Activated naive CD4-positive, alpha-beta T cell treated with anti-CD3 and anti-CD28 coated beads for 36 hours (primary cell): ENCODE data around the gene PNCK. TPM values are rescaled to one million over a fixed set of nuclear protein-coding genes. Genes with fewer than 3 reads are reported as not detected.

Source experiments
- CTCF ChIA-PET: fragments of 350-600 bp; sonication (Branson Sonifier 250); formaldehyde crosslinking; loops from one replicate; lab custom pipeline; 2021; ENCODE audit warnings: antibody characterized with exemption; lab: Charles Lee
- DNase-seq: peaks from one replicate; pipeline ENCODE4 v3.0.0-alpha.2; 2020
- H3K27ac Mint-ChIP-seq: one replicate; pipeline ENCODE4 v1.8.0; 2021; ENCODE audit warnings: mild to moderate bottlenecking, mixed read lengths
- H3K27me3 Mint-ChIP-seq: one replicate; pipeline ENCODE4 v1.8.0; 2021; ENCODE audit warnings: low read depth, mixed read lengths
- H3K36me3 Mint-ChIP-seq: one replicate; pipeline ENCODE4 v1.8.0; 2021; ENCODE audit warnings: low read depth, mixed read lengths
- H3K4me1 Mint-ChIP-seq: one replicate; pipeline ENCODE4 v1.8.0; 2021; ENCODE audit warnings: low read depth, mixed read lengths
- H3K4me3 Mint-ChIP-seq: one replicate; pipeline ENCODE4 v1.8.0; 2021; ENCODE audit warnings: mild to moderate bottlenecking, moderate library complexity, mixed read lengths
- H3K9me3 Mint-ChIP-seq: one replicate; pipeline ENCODE4 v1.8.0; 2021; ENCODE audit warnings: mixed read lengths
- intact Hi-C: fragments of 100-400 bp; cut with micrococcal nuclease; formaldehyde crosslinking; loops from one replicate; pipeline ENCODE4 v1.15.1; 2023
- total RNA-seq, 2 experiments: library from RNA; stranded (reverse); gene quantifications; one replicate each; pipeline ENCODE4 v1.2.3, GENCODE V29; 2021

The PNCK gene
- total RNA-seq, 2 experiments from 2014 or later, result 0.26 to 0.30 TPM

DNA sequence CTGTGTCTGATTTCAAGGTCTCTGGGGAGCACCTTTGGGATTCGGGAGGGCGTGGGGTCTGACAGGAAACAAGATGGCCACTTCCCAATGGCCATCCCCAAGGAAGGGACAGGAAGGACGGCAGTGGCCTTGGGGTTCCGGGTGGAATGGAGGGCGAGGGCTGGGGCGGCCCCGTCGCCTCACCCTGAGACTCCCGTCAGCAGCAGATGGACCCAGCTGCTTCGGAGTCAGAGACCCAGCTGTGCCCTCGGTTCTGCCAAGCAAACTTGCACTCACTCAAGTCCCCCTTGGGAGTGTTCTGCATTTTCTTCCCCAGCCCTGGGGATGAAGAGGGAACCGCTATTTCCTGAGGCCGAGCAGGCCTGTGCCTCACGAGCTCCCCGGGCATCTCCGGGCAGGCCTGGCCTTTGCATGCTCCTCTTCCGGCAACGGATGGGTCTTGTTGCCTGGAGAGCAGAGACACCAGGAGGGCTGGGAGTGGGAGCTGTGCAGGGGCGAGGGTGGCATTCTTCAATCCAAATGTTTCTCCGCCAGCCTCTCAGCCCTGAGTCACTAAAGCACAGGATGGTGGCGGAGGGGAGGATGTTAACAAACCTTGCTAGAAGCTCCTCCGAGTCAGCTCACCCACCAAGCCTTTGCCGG, 33.4 kb downstream of the PNCK start:
- H3K27me3 Mint-ChIP-seq, result peaks cover 21% of the 10 kb centered on the region
- no peaks in the 10 kb centered on the region for H3K9me3 Mint-ChIP-seq
- no peak overlapping the region for H3K27ac Mint-ChIP-seq
- no peak for DNase-seq
- no peak overlapping the region for H3K4me3 Mint-ChIP-seq
- CTCF ChIA-PET, result interaction anchor here (0.7 kb wide), 1 partner anchor 31 kb away, joined by 3 read pairs; no protein-coding TSS in a partner anchor
- H3K36me3 Mint-ChIP-seq, result no peaks in the 10 kb centered on the region
- intact Hi-C loops, result no loop called here
- H3K4me1 Mint-ChIP-seq, result peaks cover 9% of the 10 kb centered on the region

DNA sequence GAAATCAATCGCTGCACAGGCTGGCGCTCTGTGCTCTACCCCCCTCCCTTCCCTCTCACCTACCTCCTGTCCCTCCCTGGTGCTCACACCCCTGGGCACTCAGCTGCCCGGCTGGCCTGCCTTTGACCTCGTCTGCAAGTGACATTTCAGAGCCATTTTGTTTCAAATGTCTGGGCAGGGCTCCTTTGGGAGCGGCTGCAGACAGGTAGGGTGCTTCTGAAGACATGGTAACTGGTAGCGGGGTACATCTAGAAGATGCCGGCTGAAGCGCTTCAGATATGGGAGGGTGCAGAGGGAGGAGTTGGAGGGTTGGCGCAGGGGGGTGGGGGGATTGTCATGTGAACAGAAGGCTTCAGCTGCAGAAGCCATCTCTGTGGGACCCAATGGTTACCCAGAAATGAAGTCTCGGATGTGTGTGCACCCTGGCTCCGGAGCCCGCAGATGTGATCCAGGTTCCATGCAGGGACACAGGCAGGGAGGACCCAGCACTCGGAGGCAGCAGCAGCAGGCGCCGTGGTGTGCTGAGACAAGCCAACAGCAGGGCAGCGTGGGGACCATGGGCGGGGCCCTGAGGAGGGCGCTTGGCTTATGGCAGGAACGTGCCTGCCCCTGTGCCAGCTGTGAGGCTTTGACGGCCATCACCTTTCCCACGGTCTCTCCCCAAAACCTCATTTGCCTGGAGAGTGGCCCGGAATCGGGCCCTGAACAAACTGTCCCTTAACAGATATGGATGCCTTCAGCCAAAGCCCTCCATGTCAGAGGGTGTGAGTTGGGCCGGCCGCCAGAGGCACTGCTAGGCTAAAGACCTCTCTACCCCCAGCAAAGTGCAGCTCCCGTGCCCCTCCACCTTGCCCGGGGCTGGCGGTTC, 34.2 kb downstream of the PNCK start:
- Mint-ChIP-seq H3K9me3 (no peaks in the 10 kb centered on the region), H3K4me3 (no peak overlapping the region), H3K36me3 (no peaks in the 10 kb centered on the region), H3K27ac (no peak overlapping the region), H3K4me1 (peaks cover 9% of the 10 kb centered on the region), H3K27me3 (peaks cover 14% of the 10 kb centered on the region)
- no peak for DNase-seq
- CTCF ChIA-PET, result no interaction called here
- intact Hi-C loops, result no loop called here

DNA sequence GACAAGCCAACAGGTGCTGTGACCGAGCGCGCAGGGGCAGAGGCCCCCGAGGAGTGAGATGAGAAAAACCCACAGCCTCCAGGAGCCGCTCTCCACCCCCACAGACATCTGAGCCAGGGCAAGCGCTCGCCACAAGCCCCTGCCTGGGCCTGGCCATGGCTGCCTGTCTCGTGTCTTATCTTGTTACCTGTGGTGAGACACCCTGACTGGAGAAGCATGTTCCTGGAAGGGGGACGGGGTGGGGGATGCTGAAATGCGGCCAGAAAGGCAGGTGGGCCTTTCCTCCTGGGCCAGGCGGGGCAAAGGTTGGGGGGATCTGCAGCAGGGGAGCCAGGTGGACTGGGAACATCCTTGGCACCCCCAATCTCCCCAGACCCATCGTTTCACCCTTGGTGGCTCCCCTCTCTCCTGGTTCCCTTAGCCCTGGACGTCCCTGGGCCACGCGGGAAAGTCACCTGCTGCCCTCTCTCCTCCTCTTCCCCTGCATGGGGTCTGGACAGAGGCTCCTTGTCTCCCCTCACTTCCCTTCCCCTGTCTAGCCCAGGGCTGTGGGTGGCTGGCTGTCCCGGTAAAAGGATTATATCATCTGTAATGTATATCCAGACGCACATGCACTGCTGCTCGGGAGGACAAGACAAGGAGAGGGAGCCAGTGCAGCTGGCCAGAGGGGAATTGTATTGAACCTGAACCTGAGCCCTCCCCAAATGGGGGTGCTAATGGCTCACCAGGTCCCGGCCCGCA, 35.0 kb downstream of the PNCK start:
- intact Hi-C loops, result no loop called here

DNA sequence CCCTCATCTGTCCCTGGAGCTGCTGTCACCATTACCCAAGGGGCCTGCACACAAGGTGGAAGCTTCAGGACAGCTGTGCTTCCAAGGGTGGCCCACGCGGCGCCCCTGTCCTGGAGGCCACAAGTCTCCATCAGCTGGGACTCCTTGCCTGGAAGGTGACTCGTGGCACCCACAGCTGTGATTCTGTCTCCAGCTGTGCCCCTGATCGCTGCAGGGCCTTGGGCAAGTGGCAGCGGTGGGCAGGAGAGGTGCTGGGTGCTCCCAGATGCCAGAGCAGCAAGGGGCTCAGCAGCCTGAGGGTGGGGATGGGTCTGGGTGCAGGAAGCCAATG, 35.6 kb downstream of the PNCK start:
- DNase-seq, result no peak

More for the DNA sequence above, 35.0 kb downstream of the PNCK start:
- Mint-ChIP-seq H3K27me3 (peaks cover 13% of the 10 kb centered on the region), H3K4me3 (no peak overlapping the region), H3K27ac (no peak overlapping the region), H3K9me3 (no peaks in the 10 kb centered on the region), H3K4me1 (peaks cover 9% of the 10 kb centered on the region), H3K36me3 (no peaks in the 10 kb centered on the region)
- DNase-seq, result no peak
- CTCF ChIA-PET, result no interaction called here

DNA sequence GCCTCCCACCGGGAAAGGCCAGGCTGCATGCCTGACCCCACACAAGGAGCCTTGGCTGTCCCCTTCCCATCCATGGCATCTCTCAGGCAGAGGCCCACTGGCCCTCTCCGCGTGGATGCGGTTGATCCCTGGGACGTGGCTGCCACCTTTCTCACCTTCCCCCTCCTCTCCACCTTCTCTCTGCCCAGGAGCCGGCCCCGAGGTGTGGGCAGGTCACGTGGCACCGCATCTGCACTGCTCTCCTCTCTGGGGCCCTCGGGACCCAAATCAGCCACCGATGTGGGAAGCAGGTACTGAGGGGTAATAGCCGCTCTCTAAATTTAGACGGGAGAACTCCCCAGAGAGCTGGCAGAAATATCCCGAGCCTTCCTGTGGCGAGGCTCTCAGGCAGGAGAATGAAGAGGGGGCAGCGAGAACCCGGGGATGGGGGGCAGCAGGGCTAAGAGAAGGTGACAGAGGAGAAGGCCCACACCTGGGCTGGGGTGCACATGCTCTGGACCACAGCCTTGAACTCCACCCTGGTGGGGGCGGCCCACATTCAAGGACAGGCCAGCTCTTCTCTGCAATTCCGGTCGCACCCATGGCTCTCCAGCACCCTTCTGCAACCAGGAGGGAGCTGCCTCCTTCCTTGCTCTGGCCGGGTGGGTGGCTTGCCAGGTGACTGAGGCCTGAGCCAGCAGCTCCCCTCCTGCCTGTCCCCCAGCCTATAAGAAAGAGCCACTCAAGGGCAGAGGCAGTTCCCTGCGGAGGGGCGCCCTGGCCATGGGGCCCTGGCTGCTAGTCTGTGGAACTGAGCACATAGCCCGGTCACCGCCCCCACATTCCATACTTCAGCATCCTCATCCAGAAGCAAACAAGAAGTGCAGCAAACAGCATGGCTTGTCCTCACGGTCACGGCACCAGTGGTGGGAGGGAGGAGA, 36.2 kb downstream of the PNCK start:
- intact Hi-C loops, result no loop called here
- Mint-ChIP-seq H3K36me3 (no peaks in the 10 kb centered on the region), H3K9me3 (no peaks in the 10 kb centered on the region), H3K27ac (no peak overlapping the region), H3K4me1 (no peaks in the 10 kb centered on the region), H3K4me3 (no peak overlapping the region), H3K27me3 (peaks cover 8% of the 10 kb centered on the region)
- CTCF ChIA-PET, result interaction anchor here (1.2 kb wide), 1 partner anchor 98 kb away, joined by 7 read pairs; no protein-coding TSS in a partner anchor
- DNase-seq, result no peak

More for the DNA sequence above, 35.6 kb downstream of the PNCK start:
- intact Hi-C loops, result no loop called here
- H3K36me3 Mint-ChIP-seq, result no peaks in the 10 kb centered on the region
- H3K27ac Mint-ChIP-seq, result no peak overlapping the region
- H3K4me1 Mint-ChIP-seq, result peaks cover 4% of the 10 kb centered on the region
- no peak overlapping the region for H3K4me3 Mint-ChIP-seq
- H3K9me3 Mint-ChIP-seq, result no peaks in the 10 kb centered on the region
- CTCF ChIA-PET, result no interaction called here
- peaks cover 12% of the 10 kb centered on the region for H3K27me3 Mint-ChIP-seq

DNA sequence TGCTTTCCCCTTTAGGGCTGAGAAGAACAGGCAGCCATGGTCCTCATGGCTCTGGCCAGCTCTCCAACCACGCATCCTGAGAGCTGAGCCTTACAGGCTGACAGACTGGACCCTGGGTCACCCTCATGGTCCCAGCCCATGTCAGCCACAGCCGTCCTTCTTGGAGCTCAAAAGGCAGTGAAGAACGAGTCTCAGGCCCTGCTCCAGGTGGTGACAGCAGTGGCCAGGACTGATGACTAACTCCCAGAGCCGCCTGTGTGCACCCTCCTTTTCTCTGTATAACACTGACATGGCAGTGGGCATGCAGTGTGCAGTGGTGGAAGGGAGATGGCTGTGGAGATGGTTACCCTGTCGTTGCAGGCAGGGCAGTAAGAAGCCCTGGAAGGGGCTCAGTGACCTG, 36.9 kb downstream of the PNCK start:
- Mint-ChIP-seq H3K27me3 (peaks cover 7% of the 10 kb centered on the region), H3K27ac (no peak overlapping the region), H3K36me3 (no peaks in the 10 kb centered on the region), H3K9me3 (no peaks in the 10 kb centered on the region), H3K4me1 (no peaks in the 10 kb centered on the region), H3K4me3 (no peak overlapping the region)
- intact Hi-C loops, result no loop called here
- no peak for DNase-seq
- CTCF ChIA-PET, result interaction anchor here (1.0 to 1.2 kb wide), 4 partner anchors 20 to 97 kb away, joined by 3 to 7 read pairs (median 4); no protein-coding TSS in a partner anchor

DNA sequence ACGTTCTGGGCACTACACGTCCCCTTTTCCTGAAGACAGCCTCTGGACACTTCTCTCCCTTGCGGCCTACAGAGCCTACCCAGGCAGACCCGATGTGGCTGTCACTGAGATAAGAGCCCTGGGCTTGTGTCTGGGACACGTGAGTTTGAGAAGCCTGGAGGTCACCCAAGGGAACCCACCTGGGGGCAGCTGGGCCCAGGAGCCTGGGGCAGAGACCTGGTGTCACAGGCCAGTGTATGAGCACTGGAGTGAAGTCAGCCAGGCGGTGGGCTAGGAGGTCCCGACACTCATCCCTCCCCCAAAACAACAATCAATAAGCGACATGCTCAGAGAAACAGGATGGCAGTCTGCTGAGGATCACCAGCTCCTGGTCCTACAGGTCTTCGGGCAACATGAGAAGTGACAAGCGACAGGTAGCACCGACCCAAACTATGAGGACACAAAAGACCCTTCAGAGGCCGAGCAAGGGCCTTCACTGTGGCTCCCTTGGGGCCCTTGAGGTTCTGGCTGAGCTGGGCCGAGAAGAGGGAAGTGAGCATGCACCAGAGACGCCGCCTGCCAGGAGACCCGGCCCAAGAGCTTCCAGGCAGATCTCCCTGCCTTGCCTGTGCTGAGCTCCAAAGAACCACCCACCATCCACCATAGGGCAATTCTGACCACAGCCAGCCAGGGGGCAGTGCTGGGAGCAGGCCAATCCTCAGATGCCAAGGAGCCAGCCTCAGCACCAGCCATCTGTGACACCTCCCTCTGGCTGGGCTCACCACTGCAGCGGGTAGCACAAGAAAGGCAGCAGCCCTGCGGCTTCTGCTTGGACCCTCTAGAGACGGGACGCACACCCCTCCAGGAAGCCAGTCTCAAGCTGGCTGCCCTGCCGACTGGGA, 37.6 kb downstream of the PNCK start:
- no peaks in the 10 kb centered on the region for H3K4me1 Mint-ChIP-seq
- H3K36me3 Mint-ChIP-seq, result no peaks in the 10 kb centered on the region
- no peak overlapping the region for H3K4me3 Mint-ChIP-seq
- peak; percentile 35 for DNase-seq
- peaks cover 2% of the 10 kb centered on the region for H3K27me3 Mint-ChIP-seq
- CTCF ChIA-PET, result interaction anchor here (0.7 to 1.2 kb wide), 5 partner anchors 19 to 97 kb away, joined by 3 to 7 read pairs (median 3); no protein-coding TSS in a partner anchor
- intact Hi-C loops, result no loop called here
- H3K27ac Mint-ChIP-seq, result no peak overlapping the region
- H3K9me3 Mint-ChIP-seq, result no peaks in the 10 kb centered on the region

DNA sequence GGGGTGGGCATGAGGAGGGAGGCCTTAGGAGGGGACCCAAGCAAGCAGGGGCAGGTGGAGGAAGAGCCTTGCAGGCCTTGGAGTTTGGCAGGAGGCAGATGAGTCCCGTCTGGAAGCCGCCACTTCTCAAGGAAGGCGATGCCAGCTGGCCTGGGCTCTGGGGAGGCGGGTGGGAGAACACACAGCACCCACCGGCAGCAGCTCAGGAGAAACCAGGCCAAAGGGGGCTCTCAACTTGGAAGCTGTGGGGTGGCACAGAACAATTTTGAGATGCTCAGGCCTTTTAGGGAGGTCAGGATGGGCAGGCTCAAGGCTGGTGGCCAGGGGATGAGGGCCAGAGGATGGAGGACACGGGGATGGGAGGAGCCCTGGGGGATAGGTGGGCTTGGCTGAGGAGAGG, 38.2 kb downstream of the PNCK start:
- H3K27ac Mint-ChIP-seq, result no peak overlapping the region
- H3K4me3 Mint-ChIP-seq, result no peak overlapping the region
- H3K9me3 Mint-ChIP-seq, result no peaks in the 10 kb centered on the region

DNA sequence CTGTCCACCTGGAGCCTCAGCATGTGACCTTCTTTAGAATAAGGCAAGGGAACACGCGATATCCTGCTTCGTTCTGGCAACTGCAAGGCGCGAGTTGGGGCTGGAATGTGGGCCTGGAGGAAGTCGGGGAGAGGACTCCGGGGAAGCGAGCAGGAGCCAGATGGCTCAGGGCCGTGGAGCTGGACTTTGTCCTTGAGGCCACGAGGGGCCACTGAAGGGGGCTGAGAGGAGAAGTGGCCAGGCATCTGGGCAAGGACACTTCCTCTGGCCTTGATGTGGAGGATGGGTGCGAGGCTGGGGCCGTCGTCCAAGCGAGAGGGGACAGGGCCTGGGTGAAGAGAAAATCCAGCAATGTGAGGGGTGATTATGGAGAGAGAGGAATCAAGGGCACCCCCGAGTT, 38.8 kb downstream of the PNCK start:
- no peak overlapping the region for H3K27ac Mint-ChIP-seq
- no peaks in the 10 kb centered on the region for H3K36me3 Mint-ChIP-seq
- intact Hi-C loops, result no loop called here
- CTCF ChIA-PET, result no interaction called here
- H3K4me3 Mint-ChIP-seq, result no peak overlapping the region
- H3K4me1 Mint-ChIP-seq, result no peaks in the 10 kb centered on the region
- no peaks in the 10 kb centered on the region for H3K9me3 Mint-ChIP-seq
- H3K27me3 Mint-ChIP-seq, result no peaks in the 10 kb centered on the region
- DNase-seq, result no peak

More for the DNA sequence above, 38.2 kb downstream of the PNCK start:
- DNase-seq, result no peak
- H3K27me3 Mint-ChIP-seq, result no peaks in the 10 kb centered on the region
- intact Hi-C loops, result no loop called here
- H3K36me3 Mint-ChIP-seq, result no peaks in the 10 kb centered on the region
- CTCF ChIA-PET, result interaction anchor here (0.7 kb wide), 1 partner anchor 21 kb away, joined by 3 read pairs; no protein-coding TSS in a partner anchor
- no peaks in the 10 kb centered on the region for H3K4me1 Mint-ChIP-seq

DNA sequence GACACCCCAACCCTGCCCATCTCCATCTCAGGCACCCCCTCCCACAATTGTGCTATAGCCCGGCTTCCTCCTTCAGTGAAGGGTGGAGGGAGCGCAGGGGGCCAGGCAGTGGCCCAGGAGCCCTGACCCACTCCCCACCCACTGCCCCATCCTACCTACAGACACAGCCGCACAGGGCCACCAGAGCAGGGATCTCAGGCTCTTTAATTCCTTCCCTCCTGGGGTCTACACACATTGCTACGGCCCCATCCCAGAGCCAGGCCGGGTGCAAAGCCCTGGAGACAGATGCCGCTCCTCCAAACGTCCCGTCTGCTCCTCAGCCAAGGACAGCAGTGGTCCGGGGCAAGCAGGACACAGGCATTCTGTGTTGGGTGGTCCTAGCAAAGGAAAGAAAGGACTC, 39.4 kb downstream of the PNCK start:
- Mint-ChIP-seq H3K4me1 (no peaks in the 10 kb centered on the region), H3K27me3 (no peaks in the 10 kb centered on the region), H3K9me3 (no peaks in the 10 kb centered on the region), H3K4me3 (no peak overlapping the region), H3K27ac (no peak overlapping the region), H3K36me3 (no peaks in the 10 kb centered on the region)
- intact Hi-C loops, result no loop called here
- CTCF ChIA-PET, result no interaction called here
- DNase-seq, result no peak

DNA sequence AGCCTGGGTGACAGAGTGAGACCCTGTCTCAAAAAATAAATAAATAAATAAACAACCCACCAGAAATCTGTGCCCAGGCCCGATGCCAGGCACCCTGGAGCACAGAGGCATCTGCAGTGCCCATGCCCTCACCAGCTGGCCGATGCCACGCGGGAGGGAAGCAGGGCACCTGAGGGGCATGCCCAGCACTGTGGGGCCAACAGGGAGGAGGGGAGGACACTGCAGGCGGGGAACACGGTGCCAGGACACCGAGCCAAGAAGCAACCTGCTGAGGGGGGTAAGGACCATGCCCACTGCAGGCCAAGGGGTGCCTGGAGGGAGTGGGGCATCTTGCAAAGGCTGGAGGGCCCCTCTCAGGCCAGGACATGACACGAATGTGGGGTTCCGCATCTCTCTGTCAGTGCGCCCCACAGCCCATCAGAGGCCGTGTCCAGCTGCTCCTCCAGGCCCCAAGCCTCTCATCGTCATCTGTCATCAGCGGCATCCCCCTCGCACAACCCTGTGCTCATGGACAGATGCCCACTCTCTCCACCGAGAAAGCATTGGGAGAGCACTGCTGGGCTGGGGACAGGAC, 39.9 kb downstream of the PNCK start:
- no peaks in the 10 kb centered on the region for H3K36me3 Mint-ChIP-seq
- H3K27me3 Mint-ChIP-seq, result no peaks in the 10 kb centered on the region
- intact Hi-C loops, result no loop called here
- DNase-seq, result no peak
- no peaks in the 10 kb centered on the region for H3K9me3 Mint-ChIP-seq
- no peak overlapping the region for H3K4me3 Mint-ChIP-seq
- CTCF ChIA-PET, result no interaction called here
- H3K4me1 Mint-ChIP-seq, result no peaks in the 10 kb centered on the region
- no peak overlapping the region for H3K27ac Mint-ChIP-seq
